Brain microvascular endothelial cell (primary cell): ENCODE measurements around the gene C2orf66.
A peak's percentile ranks its signal among the peaks of the same experiment; 100 is the strongest.

Experiments
- DNase-seq: peaks from one replicate; pipeline ENCODE4 v3.0.0-alpha.2; 2020
- H3K27ac ChIP-seq: fragments of 250-450 bp; sonication (Bioruptor Pico); 2 replicates; pipeline ENCODE4 v1.5.1; 2020; ENCODE audit warnings: mild to moderate bottlenecking, moderate library complexity
- H3K27me3 ChIP-seq: fragments of 250-450 bp; sonication (Bioruptor Pico); replicated peaks from 2 replicates; pipeline ENCODE4 v1.5.1; 2020; ENCODE audit warnings: mild to moderate bottlenecking
- H3K36me3 ChIP-seq: fragments of 250-450 bp; sonication (Bioruptor Pico); replicated peaks from 2 replicates; pipeline ENCODE4 v1.5.1; 2020; ENCODE audit warnings: mild to moderate bottlenecking
- H3K4me3 ChIP-seq: 2 replicates; pipeline ENCODE4 v1.5.1; 2011; ENCODE audit warnings: low read depth, mild to moderate bottlenecking, control low read depth, low read length, moderate library complexity
- CTCF ChIP-seq: IDR thresholded peaks from 2 replicates; pipeline ENCODE4 v1.5.1; 2011; ENCODE audit warnings: low read depth, mild to moderate bottlenecking, moderate library complexity, low read length, control low read depth, inconsistent platforms; ENCODE audit errors: missing control alignments
- in situ Hi-C: cut with HindIII; loops from 2 replicates; pipeline ENCODE4 v1.10.0; 2017; ENCODE audit warnings: low sequenced_read_pairs, low pct_ligation_motif_present

C2orf66 gene

DNA sequence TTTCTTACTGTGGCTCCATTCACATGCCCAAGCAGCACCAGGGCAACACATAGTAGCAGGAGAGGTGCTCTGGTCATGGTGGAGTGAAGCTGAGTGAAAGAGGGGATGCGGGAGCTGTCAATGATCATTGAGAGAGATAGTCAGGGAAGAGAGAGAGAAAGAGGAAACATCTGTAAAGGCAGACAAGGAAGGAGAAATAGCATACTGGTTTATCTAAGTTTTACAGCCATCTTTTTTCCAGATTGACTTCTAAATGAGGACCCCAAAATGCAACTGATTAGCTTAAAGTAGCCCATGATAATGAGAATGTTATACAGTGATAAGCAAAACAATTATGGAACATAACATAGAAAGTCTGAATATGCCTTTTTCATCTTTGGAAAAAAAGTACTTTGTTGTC lies at the start of gene C2orf66:
TSS of gene C2orf66 (minus strand) at position 96 of the 400 bp plus-strand sequence. CDS start at position 77, 19 bp downstream.
- no peak for TF ChIP-seq CTCF
- H3K4me3 ChIP-seq: no peak within 1 kb of the TSS
- H3K27ac ChIP-seq: no peak within 1 kb of the TSS
- H3K36me3 ChIP-seq: no peaks in the 10 kb centered on the region
- no peak for DNase-seq
- in situ Hi-C loops: no loop called here
- H3K27me3 ChIP-seq: no peaks in the 10 kb centered on the region

GRCh38 chr2:196854629-196855028 lies 45.5 kb upstream of the C2orf66 start:
- Histone ChIP-seq H3K36me3 (no peaks in the 10 kb centered on the region), H3K27ac (no peak overlapping the region), H3K27me3 (no peaks in the 10 kb centered on the region), H3K4me3 (no peak overlapping the region)
- in situ Hi-C loops: no loop called here
- TF ChIP-seq CTCF: no peak
- no peak for DNase-seq

DNA sequence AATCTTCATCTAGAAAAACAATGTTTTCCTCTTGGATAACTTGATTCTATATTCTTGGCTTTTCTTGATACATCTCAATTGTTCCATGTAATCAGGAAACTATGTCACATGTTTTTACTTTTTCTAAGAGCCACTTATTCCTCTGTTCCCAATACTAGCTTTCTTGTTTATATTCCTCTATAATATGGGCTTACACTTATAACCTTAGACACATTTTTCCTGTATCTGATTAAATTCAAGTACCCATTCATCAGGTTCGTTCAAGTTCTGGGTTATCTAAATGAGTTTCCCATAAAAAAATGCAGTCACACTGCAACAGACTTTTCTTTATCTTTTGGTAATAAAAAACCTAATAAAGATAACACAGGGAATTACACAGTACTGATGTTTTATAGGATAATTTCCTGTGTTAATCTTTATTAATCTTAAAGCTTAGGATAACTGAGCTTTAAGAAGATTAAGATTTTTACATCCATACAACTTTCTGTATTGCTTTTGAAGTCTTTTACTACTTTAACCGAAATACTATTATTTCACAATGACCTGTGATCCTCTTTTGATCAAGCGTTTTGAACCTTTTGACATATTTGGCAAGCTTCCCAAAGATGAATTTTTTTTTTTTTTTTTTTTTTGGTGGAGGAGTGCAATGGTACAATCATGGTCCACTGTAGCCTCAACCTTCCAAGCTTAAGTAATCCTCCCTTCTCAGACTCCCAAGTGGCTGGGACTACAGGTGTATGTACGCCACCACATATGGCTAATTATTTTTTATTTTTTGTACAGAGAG lies 44.3 kb upstream of the C2orf66 start:
- Histone ChIP-seq H3K27me3 (no peaks in the 10 kb centered on the region), H3K4me3 (no peak overlapping the region), H3K27ac (no peak overlapping the region), H3K36me3 (no peaks in the 10 kb centered on the region)
- in situ Hi-C loops: no loop called here
- no peak for TF ChIP-seq CTCF
- no peak for DNase-seq

DNA sequence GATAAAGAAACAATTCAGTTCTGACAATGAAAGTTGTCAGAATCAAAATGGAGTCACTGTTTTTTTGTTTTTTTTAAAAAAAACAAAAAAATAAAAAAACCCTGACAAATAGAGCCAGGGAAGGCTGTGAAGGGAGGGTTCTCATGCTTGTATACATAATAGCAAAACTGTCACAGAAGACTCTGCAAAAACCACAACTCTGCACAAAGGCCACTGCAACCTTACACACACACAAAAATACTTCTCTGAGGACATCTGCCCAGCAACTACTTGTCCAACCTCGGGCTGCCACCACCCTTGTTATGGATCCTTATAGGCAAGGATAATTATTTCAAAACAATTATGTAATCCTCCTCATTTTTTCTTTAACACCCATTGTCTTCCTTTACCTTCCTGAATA lies 41.9 kb upstream of the C2orf66 start:
- DNase-seq: no peak
- in situ Hi-C loops: no loop called here
- Histone ChIP-seq H3K27me3 (no peaks in the 10 kb centered on the region), H3K27ac (no peak overlapping the region), H3K36me3 (no peaks in the 10 kb centered on the region), H3K4me3 (no peak overlapping the region)
- TF ChIP-seq CTCF: no peak

DNA sequence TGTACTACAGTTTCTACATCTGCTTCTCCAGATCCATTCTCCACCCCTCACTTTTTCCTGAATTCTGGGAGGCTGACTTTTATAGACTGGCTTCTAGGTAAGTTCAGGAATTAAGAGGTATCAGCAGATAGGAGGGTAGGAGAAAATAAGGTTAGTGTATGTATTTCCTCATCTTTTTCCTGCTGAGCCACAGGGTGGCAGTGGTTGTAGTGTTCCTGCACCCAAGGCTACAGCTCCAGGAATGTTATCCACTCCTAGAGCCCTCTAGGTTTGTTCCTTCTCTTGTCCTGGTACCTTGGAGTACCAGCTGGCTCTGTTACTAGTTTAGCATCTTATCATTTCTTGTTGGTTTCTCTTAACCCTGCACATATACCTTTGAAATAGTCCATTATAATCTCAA lies 40.7 kb upstream of the C2orf66 start:
- Histone ChIP-seq H3K36me3 (peaks cover 3% of the 10 kb centered on the region), H3K4me3 (no peak overlapping the region), H3K27ac (no peak overlapping the region), H3K27me3 (no peaks in the 10 kb centered on the region)
- in situ Hi-C loops: no loop called here
- peak; percentile 7 for DNase-seq
- peak; percentile 69 for TF ChIP-seq CTCF

DNA sequence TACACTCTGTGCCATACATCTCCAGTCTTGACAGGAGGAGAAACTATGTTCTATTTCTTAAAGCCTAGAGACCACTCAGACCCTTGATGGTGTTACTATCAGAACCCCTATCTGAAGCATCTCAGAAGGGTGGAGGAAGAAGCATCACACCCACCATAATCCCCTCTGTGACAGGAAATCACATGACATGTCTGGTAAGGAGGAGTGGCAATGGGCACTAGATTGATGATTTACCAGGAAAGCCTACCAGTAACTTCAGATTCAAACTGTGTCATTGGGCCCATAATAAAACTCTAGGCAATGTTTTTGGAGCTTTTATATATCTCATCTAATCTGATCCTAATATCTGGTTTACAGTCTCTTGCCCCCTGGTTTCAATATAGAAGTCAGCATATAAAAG lies 37.1 kb upstream of the C2orf66 start:
- DNase-seq: no peak
- Histone ChIP-seq H3K36me3 (peaks cover 3% of the 10 kb centered on the region), H3K4me3 (no peak overlapping the region), H3K27ac (no peak overlapping the region), H3K27me3 (no peaks in the 10 kb centered on the region)
- TF ChIP-seq CTCF: no peak
- in situ Hi-C loops: no loop called here
